GM18868 (cell line): Measurements from ENCODE around the gene PPP4R3C.
"Not testable (repeated sequence)": the region's sequence is repeated elsewhere in the genome, so short reads cannot be mapped to it uniquely, and the experiment has no call there.

Source experiments
- ATAC-seq: cut with Tn5 transposase; IDR thresholded peaks from one replicate; pipeline ENCODE4 v1.9.1; 2021; ENCODE audit warnings: mild to moderate bottlenecking, moderate library complexity; ENCODE audit not compliant: unreplicated experiment

PPP4R3C gene

DNA sequence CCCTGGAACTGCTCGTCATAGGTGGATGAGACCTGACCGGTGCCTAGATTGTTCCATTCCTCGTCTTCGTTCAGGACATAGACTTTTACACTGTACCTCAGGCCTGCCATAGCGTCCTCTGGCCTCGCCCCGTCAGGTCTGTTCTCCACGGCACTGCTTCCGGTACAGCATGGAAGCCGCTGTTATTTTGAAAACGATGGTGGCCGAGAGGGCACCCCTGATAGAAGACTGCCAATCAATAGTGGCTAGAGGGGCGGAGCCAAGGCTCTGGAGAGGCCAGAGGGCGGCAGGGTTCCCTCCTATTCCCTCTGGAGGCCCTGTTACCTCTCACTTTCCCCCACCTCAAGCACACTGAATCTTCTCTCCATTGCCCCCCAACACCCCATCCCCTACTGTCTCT lies at the start of gene PPP4R3C:
TSS of gene PPP4R3C (minus strand) at position 155 of the 400 bp plus-strand sequence. CDS start at position 110, 45 bp downstream.
- ATAC-seq: no peak

- ATAC-seq: no peak
Measured at GRCh38 chrX:27491397-27491796, 28.3 kb upstream of the PPP4R3C start.

GRCh38 chrX:27466051-27466450 lies 2.9 kb upstream of the PPP4R3C start:
- no peak for ATAC-seq

- no peak for ATAC-seq
Measured at GRCh38 chrX:27465036-27465435, 1.9 kb upstream of the PPP4R3C start.

- ATAC-seq: not testable (repeated sequence)
Measured at GRCh38 chrX:27459129-27459528, 4.0 kb downstream of the PPP4R3C start.

DNA sequence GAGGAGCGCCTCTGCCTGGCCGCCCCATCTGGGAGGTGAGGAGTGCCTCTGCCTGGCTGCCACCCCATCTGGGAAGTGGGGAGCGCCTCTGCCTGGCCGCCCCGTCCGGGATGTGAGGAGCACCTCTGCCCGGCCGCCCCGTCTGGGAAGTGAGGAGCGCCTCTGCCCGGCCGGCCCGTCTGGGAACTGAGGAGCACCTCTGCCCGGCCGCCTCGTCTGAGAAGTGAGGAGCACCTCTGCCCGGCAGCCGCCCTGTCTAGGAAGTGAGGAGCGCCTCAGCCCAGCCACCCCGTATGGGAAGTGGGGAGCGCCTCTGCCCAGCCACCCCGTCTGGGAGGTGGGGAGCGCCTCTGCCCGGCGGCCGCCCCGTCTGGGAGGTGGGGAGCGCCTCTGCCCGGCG lies 4.6 kb downstream of the PPP4R3C start:
- ATAC-seq: not testable (repeated sequence)

DNA sequence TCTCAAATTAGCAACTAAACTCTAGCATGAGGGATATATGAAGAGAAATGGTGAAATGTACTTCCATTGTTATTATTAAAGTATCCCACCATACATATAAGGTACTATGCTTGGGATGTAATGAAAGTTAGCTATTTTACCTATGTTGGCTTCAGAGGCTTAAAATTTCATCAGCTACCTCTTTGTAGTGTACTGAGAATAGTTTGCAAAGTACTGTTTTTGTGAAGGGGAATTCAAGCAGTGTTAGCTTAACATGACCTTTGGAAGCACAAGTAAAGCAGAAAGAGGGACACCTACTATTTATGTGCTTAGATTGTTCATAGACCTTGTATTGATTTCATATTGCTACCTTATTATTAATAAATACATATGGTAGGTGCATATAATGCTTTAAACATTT lies 11.8 kb downstream of the PPP4R3C start:
- ATAC-seq: no peak

GRCh38 chrX:27446423-27446822 lies 16.7 kb downstream of the PPP4R3C start:
- ATAC-seq: no peak

DNA sequence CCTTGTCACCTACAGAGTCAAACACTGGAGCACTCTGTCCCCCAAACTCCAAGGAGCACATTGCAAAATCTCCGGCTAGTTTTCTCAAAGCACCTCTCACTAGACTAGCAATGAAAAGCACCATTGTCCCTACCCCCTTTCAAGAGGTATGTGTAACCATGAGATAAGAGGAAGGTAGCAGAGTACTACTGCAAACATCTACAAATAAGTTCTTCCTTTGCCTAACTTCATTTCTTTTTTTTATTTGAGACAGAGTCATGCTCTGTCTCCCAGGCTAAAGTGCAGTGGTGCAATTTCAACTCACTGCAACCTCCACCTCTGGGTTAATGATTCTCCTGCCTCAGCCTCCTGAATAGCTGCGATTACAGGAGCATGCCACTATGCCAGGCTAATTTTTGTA lies 17.7 kb downstream of the PPP4R3C start:
- no peak for ATAC-seq

- ATAC-seq: peak; percentile 83
Measured at GRCh38 chrX:27444093-27444908, 18.8 kb downstream of the PPP4R3C start.

- not testable (repeated sequence) for ATAC-seq
Measured at GRCh38 chrX:27442392-27442791, 20.7 kb downstream of the PPP4R3C start.

GRCh38 chrX:27439771-27440170 lies 23.4 kb downstream of the PPP4R3C start:
- ATAC-seq: no peak

GRCh38 chrX:27438937-27439336 lies 24.2 kb downstream of the PPP4R3C start:
- ATAC-seq: no peak

GRCh38 chrX:27435031-27435430 lies 28.1 kb downstream of the PPP4R3C start:
- ATAC-seq: no peak
